Esophagus (tissue), 2 donors: ENCODE measurements around the gene AP2A2. TPM values are rescaled to one million over a fixed set of nuclear protein-coding genes. Genes with fewer than 3 reads are reported as not detected.

ENCODE experiments used
- H3K27ac ChIP-seq, 2 donors: one replicate each; pipeline ENCODE4 v1.5.1; 2013; ENCODE audit warnings: low read depth in 2 of 2, mild to moderate bottlenecking in 2 of 2, inconsistent platforms in 1 of 2, low read length in 1 of 2, moderate library complexity in 1 of 2
- H3K27me3 ChIP-seq, 2 donors: one replicate each; pipeline ENCODE4 v1.6.1; 2013; ENCODE audit warnings: low read length in 2 of 2, control low read depth in 1 of 2, mild to moderate bottlenecking in 1 of 2; ENCODE audit not compliant: insufficient read depth in 2 of 2, control insufficient read depth in 1 of 2
- H3K36me3 ChIP-seq, 2 donors: one replicate each; pipeline ENCODE4 v1.6.1; 2013; ENCODE audit warnings: low read length in 1 of 2; ENCODE audit not compliant: control insufficient read depth in 2 of 2, insufficient read depth in 2 of 2
- H3K4me1 ChIP-seq, 2 donors: one replicate each; pipeline ENCODE4 v1.6.1; 2013; ENCODE audit warnings: low read length in 1 of 2; ENCODE audit not compliant: control insufficient read depth in 2 of 2, insufficient read depth in 2 of 2
- H3K4me3 ChIP-seq, 2 donors: one replicate each; pipeline ENCODE4 v1.5.1; 2013; ENCODE audit warnings: low read length in 2 of 2, mild to moderate bottlenecking in 2 of 2, low read depth in 1 of 2, moderate library complexity in 1 of 2
- H3K9me3 ChIP-seq, 2 donors: one replicate each; pipeline ENCODE4 v1.6.1; 2013; ENCODE audit warnings: mild to moderate bottlenecking in 2 of 2, low read depth in 1 of 2, low read length in 1 of 2, moderate library complexity in 1 of 2; ENCODE audit not compliant: control insufficient read depth in 2 of 2, insufficient read depth in 1 of 2
- WGBS, 2 donors: extraction: QIAGEN DNeasy Blood & Tissue Kit; methylation state at CpG; one replicate each; pipeline ENCODE4 v1.1.7; 2013; 5-methylcytosine and 5-hydroxymethylcytosine counted together
- polyA plus RNA-seq, 2 donors: library from polyadenylated mRNA; stranded (reverse); fragments of 200-250 nt; gene quantifications; one replicate each; pipeline ENCODE4 v1.2.3, GENCODE V29; 2013
- donor health status: healthy with polysubstance abuse.
- donor health status: Bipolar disorder and iron deficiency.

AP2A2 gene
- polyA plus RNA-seq, 2 donors, result 17.3 to 20.2 TPM

GRCh38 chr11:888310-889212 is 37.1 kb upstream of the AP2A2 start:
- Histone ChIP-seq H3K4me1 (peaks cover 0 to 4% of the 10 kb centered on the region in 2 donors), H3K27me3 (no peaks in the 10 kb centered on the region), H3K36me3 (peaks cover 0 to 33% of the 10 kb centered on the region in 2 donors), H3K4me3 (no peak overlapping the region), H3K27ac (no peak overlapping the region), H3K9me3 (no peaks in the 10 kb centered on the region)
- 89 to 92% methylated on average over 45 of the region's 45 CpGs for WGBS, 2 donors

- H3K4me3 ChIP-seq, result no peak overlapping the region
- WGBS, 2 donors, result 91% methylated on average over 13 of the region's 13 CpGs
- H3K36me3 ChIP-seq, result peaks cover 0 to 35% of the 10 kb centered on the region in 2 donors
- no peaks in the 10 kb centered on the region for H3K9me3 ChIP-seq
- peaks cover 0 to 4% of the 10 kb centered on the region in 2 donors for H3K4me1 ChIP-seq
- no peak overlapping the region for H3K27ac ChIP-seq
- no peaks in the 10 kb centered on the region for H3K27me3 ChIP-seq
These were observed 36.4 kb upstream of the AP2A2 start for GRCh38 chr11:889257-889656.

- H3K9me3 ChIP-seq, result no peaks in the 10 kb centered on the region
- no peak overlapping the region for H3K27ac ChIP-seq
- whole genome bisulfite sequencing, 2 donors, result 90 to 92% methylated on average over 32 of the region's 32 CpGs
- H3K36me3 ChIP-seq, result peaks cover 0 to 35% of the 10 kb centered on the region in 2 donors
- no peaks in the 10 kb centered on the region for H3K27me3 ChIP-seq
- no peak overlapping the region for H3K4me3 ChIP-seq
- H3K4me1 ChIP-seq, result peaks cover 0 to 4% of the 10 kb centered on the region in 2 donors
These were observed 35.8 kb upstream of the AP2A2 start for GRCh38 chr11:889687-890475.

GRCh38 chr11:890794-891540 is 34.7 kb upstream of the AP2A2 start:
- H3K27ac ChIP-seq, result no peak overlapping the region
- H3K9me3 ChIP-seq, result no peaks in the 10 kb centered on the region
- H3K4me1 ChIP-seq, result peaks cover 0 to 4% of the 10 kb centered on the region in 2 donors
- peaks cover 0 to 37% of the 10 kb centered on the region in 2 donors for H3K36me3 ChIP-seq
- 81 to 82% methylated on average over 27 of the region's 27 CpGs for WGBS, 2 donors
- no peak overlapping the region for H3K4me3 ChIP-seq
- no peaks in the 10 kb centered on the region for H3K27me3 ChIP-seq

GRCh38 chr11:893008-893654 is 32.5 kb upstream of the AP2A2 start:
- Histone ChIP-seq H3K27me3 (no peaks in the 10 kb centered on the region), H3K27ac (no peak overlapping the region), H3K4me3 (no peak overlapping the region), H3K36me3 (peaks cover 0 to 26% of the 10 kb centered on the region in 2 donors), H3K9me3 (no peaks in the 10 kb centered on the region), H3K4me1 (peaks cover 0 to 4% of the 10 kb centered on the region in 2 donors)
- 81 to 87% methylated on average over 13 of the region's 13 CpGs for WGBS, 2 donors

DNA sequence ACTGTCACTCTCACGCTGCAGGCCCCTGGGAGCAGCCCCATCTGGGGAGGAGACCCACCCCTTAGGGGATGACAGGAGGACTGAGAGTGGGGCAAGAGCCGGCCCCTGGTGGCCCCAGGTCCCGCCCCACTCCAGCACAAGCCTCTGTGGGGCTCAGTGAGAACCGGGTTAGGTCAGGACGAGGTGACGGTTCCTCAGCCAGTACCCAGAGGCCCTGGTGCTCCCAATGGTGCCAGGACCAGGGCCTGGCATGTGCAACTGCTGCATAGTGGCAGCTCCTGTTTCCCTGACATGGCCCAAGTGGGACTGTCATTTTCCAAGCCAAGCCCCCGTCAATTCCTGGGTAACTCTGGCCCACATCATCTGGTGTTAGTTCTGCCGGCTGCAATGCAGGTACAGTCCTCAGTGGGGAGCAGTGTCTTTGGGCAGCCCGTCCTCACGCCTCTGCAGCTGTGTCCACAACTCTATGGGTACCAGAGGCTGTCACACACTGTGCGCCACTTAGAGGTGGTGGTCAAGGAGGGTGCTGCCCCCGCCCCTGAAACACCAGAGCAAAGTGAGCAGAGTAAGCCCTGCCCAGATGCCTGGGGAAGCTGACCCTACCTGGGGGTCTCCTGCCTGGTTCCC is 31.0 kb upstream of the AP2A2 start:
- no peak overlapping the region for H3K4me3 ChIP-seq
- 86 to 90% methylated on average over 12 of the region's 12 CpGs for WGBS, 2 donors
- no peak overlapping the region for H3K27ac ChIP-seq
- H3K36me3 ChIP-seq, result peaks cover 6 to 30% of the 10 kb centered on the region in 2 donors
- peaks cover 0 to 2% of the 10 kb centered on the region in 2 donors for H3K4me1 ChIP-seq
- no peaks in the 10 kb centered on the region for H3K27me3 ChIP-seq
- no peaks in the 10 kb centered on the region for H3K9me3 ChIP-seq

DNA sequence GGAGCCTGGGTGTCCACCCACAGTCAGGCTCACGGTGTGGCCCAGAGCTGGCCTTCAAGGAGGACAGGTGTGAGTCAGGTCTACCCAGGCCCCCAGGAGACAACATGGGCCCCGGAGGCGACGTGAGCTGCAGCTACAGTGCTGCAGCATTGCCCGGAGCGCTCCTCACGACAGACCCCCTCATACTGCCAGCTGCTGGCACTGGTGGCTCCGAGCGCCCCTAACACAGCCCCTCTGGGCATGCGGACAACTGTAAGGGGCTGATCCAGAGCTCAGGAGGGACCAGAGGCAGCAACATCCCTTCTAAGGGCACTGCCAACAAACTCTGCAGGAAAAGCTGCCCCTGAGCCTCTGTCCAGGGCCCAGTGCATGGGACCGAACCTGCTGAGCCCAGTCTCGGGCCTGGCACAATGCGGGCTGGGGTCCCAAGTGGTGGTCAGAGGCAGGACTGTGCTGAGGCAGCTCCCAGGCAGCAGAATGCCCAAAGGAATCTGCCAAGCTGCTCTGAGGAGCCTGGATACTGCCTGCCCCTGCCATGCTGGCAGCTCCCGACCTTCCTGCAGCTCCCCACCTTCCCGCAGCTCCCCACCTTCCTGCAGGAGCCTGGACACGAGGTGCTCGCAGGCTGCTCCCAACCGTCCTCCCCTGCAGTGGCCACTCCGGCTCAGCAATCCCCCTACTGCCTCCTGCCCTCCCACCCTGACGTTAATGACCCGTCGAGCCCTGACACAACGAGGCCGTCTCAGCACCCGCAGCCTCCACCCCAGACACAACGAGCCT is 30.1 kb upstream of the AP2A2 start:
- no peaks in the 10 kb centered on the region for H3K4me1 ChIP-seq
- WGBS, 2 donors, result 86 to 87% methylated on average over 25 to 26 of the region's 26 CpGs
- H3K36me3 ChIP-seq, result peaks cover 11 to 38% of the 10 kb centered on the region in 2 donors
- H3K27ac ChIP-seq, result no peak overlapping the region
- H3K4me3 ChIP-seq, result no peak overlapping the region
- no peaks in the 10 kb centered on the region for H3K9me3 ChIP-seq
- H3K27me3 ChIP-seq, result no peaks in the 10 kb centered on the region
